GM18517 (cell line): ENCODE results near the gene SEMA3C.

Source experiments
- ATAC-seq: cut with Tn5 transposase; IDR thresholded peaks from one replicate; pipeline ENCODE4 v1.9.1; 2021; ENCODE audit warnings: mild to moderate bottlenecking, moderate library complexity; ENCODE audit not compliant: unreplicated experiment

Gene SEMA3C

GRCh38 chr7:80890426-80891258 is 28.2 kb downstream of the SEMA3C start:
- no peak for ATAC-seq

- ATAC-seq = no peak
Observed at GRCh38 chr7:80889525-80889924, 29.3 kb downstream of the SEMA3C start.

- ATAC-seq = no peak
Observed at GRCh38 chr7:80885757-80886156, 33.1 kb downstream of the SEMA3C start.

- ATAC-seq = no peak
Observed at GRCh38 chr7:80884511-80885195, 34.2 kb downstream of the SEMA3C start.

- ATAC-seq = no peak
Observed at GRCh38 chr7:80883154-80884025, 35.5 kb downstream of the SEMA3C start.

- no peak for ATAC-seq
Observed at GRCh38 chr7:80882213-80882801, 36.5 kb downstream of the SEMA3C start.

GRCh38 chr7:80881351-80881900 is 37.4 kb downstream of the SEMA3C start:
- ATAC-seq = no peak

GRCh38 chr7:80879849-80880248 is 39.0 kb downstream of the SEMA3C start:
- no peak for ATAC-seq

- ATAC-seq = no peak
Observed at GRCh38 chr7:80876894-80877414, 41.9 kb downstream of the SEMA3C start.

- no peak for ATAC-seq
Observed at GRCh38 chr7:80875537-80876120, 43.2 kb downstream of the SEMA3C start.

- ATAC-seq = no peak
Observed at GRCh38 chr7:80873140-80873539, 45.7 kb downstream of the SEMA3C start.

- no peak for ATAC-seq
Observed at GRCh38 chr7:80871228-80871627, 47.6 kb downstream of the SEMA3C start.

- ATAC-seq = no peak
Observed at GRCh38 chr7:80870813-80871212, 48.0 kb downstream of the SEMA3C start.

GRCh38 chr7:80869821-80870751 is 48.8 kb downstream of the SEMA3C start:
- ATAC-seq = no peak

GRCh38 chr7:80869106-80869784 is 49.6 kb downstream of the SEMA3C start:
- ATAC-seq = no peak

GRCh38 chr7:80868566-80868965 is 50.3 kb downstream of the SEMA3C start:
- no peak for ATAC-seq

GRCh38 chr7:80860554-80860953 is 58.3 kb downstream of the SEMA3C start:
- ATAC-seq = no peak

GRCh38 chr7:80859272-80859970 is 59.4 kb downstream of the SEMA3C start:
- no peak for ATAC-seq
